Lung microvascular endothelial cell (primary cell): ENCODE results near the gene CSAD. TPM values are rescaled to one million over a fixed set of nuclear protein-coding genes. Genes with fewer than 3 reads are reported as not detected.
"Not testable (repeated sequence)": the region's sequence is repeated elsewhere in the genome, so short reads cannot be mapped to it uniquely, and the experiment has no call there.

Experiments
- DNase-seq, 2 donors: peaks; one replicate each; pipeline versions ENCODE4 v3.0.0 to v3.0.0-alpha.2; 2010; ENCODE audit warnings: low read depth in 2 of 2
- total RNA-seq: library from RNA; depleted of rRNA; stranded (reverse); fragments of >200 nt; gene quantifications from 2 replicates; pipeline ENCODE4 v1.2.1, GENCODE V29; 2014

CSAD gene
- total RNA-seq, 1 donor from 2014 or later, result 6.0 TPM

- no peak for DNase-seq
Measured at GRCh38 chr12:53147653-53148052, 33.1 kb downstream of the CSAD start.

GRCh38 chr12:53147181-53147580 is 33.5 kb downstream of the CSAD start:
- no peak for DNase-seq

GRCh38 chr12:53145383-53146260 is 35.1 kb downstream of the CSAD start:
- no peak for DNase-seq

GRCh38 chr12:53143355-53143754 is 37.4 kb downstream of the CSAD start:
- no peak for DNase-seq

- DNase-seq, result no peak
Measured at GRCh38 chr12:53133722-53134121, 47.0 kb downstream of the CSAD start.

- no peak for DNase-seq
Measured at GRCh38 chr12:53131844-53132243, 48.9 kb downstream of the CSAD start.

GRCh38 chr12:53128780-53129569 is 51.8 kb downstream of the CSAD start:
- no peak for DNase-seq

- no peak for DNase-seq
Measured at GRCh38 chr12:53127169-53127568, 53.6 kb downstream of the CSAD start.

- DNase-seq, result no peak
Measured at GRCh38 chr12:53124352-53124723, 56.4 kb downstream of the CSAD start.

- peak in 1 of 2 donors; percentile 21 for DNase-seq
Measured at GRCh38 chr12:53123578-53124351, 57.0 kb downstream of the CSAD start.

GRCh38 chr12:53122961-53123468 is 57.7 kb downstream of the CSAD start:
- DNase-seq, result no peak

GRCh38 chr12:53120685-53121525 is 59.8 kb downstream of the CSAD start:
- no peak for DNase-seq

- DNase-seq, result no peak
Measured at GRCh38 chr12:53118751-53119300, 61.9 kb downstream of the CSAD start.

- no peak for DNase-seq
Measured at GRCh38 chr12:53115891-53116648, 64.7 kb downstream of the CSAD start.

GRCh38 chr12:53115112-53115890 is 65.4 kb downstream of the CSAD start:
- DNase-seq, result no peak

- DNase-seq, result no peak
Measured at GRCh38 chr12:53113951-53114350, 66.8 kb downstream of the CSAD start.

- DNase-seq, result no peak
Measured at GRCh38 chr12:53113136-53113705, 67.5 kb downstream of the CSAD start.

- not testable (repeated sequence) for DNase-seq
Measured at GRCh38 chr12:53112431-53112830, 68.3 kb downstream of the CSAD start.
